ENCODE results near the gene RNF31. TPM values are rescaled to one million over a fixed set of nuclear protein-coding genes. Genes with fewer than 3 reads are reported as not detected.

The RNF31 gene
- total and polyA plus RNA-seq, 2 of the 13 experiments (the other 11 are each of a cell fraction or from before 2014, with no cell fraction given), result 48.2 to 86.8 TPM

- TF ChIP-seq THAP9 (CRISPR knock-in tag; IDR thresholded peaks at IDR 0.05; ENCODE audit: borderline replicate concordance) (0 out of 2 replicates have a peak, but pooled peaks have one; percentile 0), ZNF513 (CRISPR knock-in tag; conservative IDR thresholded peaks at IDR 0.05) (no peak), ZBTB7A (CRISPR knock-in tag; IDR thresholded peaks at IDR 0.05) (peak; percentile 60; the same call in 1 of the 2 replicates)
Observed at GRCh38 chr14:24149302-24149969, 2.1 kb downstream of the RNF31 start (continued).

GRCh38 chr14:24150061-24150460 is 2.8 kb downstream of the RNF31 start:
- H3K9ac ChIP-seq (ENCODE audit: insufficient read depth, low read depth, low read length), result no peak overlapping the region
- FAIRE-seq (no peak), ATAC-seq (no peak), DNase-seq (ENCODE audit: low spot score) (no peak)
- BruUV-seq (replicated peaks), result no TSS peak
- no peaks in the 10 kb centered on the region for H3K9me3 ChIP-seq (ENCODE audit: low read length)
- ChIA-PET CTCF (ENCODE audit: low intra/inter-chr PET ratio, low total read pairs) (no interaction called here), POLR2A (interaction anchor here (1.0 to 8.5 kb wide), 4 partner anchors 9 to 55 kb away, joined by 3 to 233 read pairs (median 102); partner anchors contain the start of genes DCAF11, EMC9, IRF9 and NRL)
- H3K4me3 ChIP-seq (replicated peaks in 1 of 3; ENCODE audit: insufficient read depth in 1 of 3, low read depth in 2 of 3, low read length in 3 of 3), result no peak overlapping the region
- H2AFZ ChIP-seq (ENCODE audit: low read length), result no peak overlapping the region
- H3K27ac ChIP-seq (ENCODE audit: extremely low read length, insufficient read depth, low read length), result no peak overlapping the region
- H4K20me1 ChIP-seq (ENCODE audit: insufficient read depth, low read length), result peaks cover 7% of the 10 kb centered on the region
- H3K4me2 ChIP-seq (ENCODE audit: low read depth, low read length), result no peak overlapping the region
- intact Hi-C loops (cut with micrococcal nuclease; ENCODE audit: unreplicated experiment) (no loop called here), in situ Hi-C loops (cut with HindIII; ENCODE audit: extremely low pct_ligation_motif_present, low pct_unique_long_range_greater_than_20kb) (no loop called here)
- H3K4me1 ChIP-seq (ENCODE audit: insufficient read depth, low read length), result peaks cover 31% of the 10 kb centered on the region
- peaks cover 0 to 3% of the 10 kb centered on the region in 2 experiments; a peak in 1 of 5 replicates for H3K27me3 ChIP-seq (ENCODE audit: control insufficient read depth in 1 of 2, insufficient read depth in 2 of 2, low read length in 2 of 2)
- peaks cover 36 to 44% of the 10 kb centered on the region in 2 experiments for H3K36me3 ChIP-seq (replicated peaks in 1 of 2; ENCODE audit: control insufficient read depth in 1 of 2, insufficient read depth in 2 of 2, low read length in 2 of 2)
- 96% methylated on average over 9 of the region's 9 CpGs for WGBS (ENCODE audit: low lambda C conversion rate)
- H3K79me2 ChIP-seq (ENCODE audit: insufficient read depth, low read length), result peaks cover 34% of the 10 kb centered on the region
- TF ChIP-seq CHD2 (IDR thresholded peaks at IDR 0.05; ENCODE audit: low read depth, low read length) (0 out of 2 replicates have a peak, but pooled peaks have one; percentile 25), ZNF383 (CRISPR knock-in tag; IDR thresholded peaks at IDR 0.05; ENCODE audit: borderline replicate concordance) (no peak), HCFC1 (IDR thresholded peaks at IDR 0.05; ENCODE audit: low read depth, low read length) (peak; percentile 9; the same call in 1 of the 2 replicates), ZFX (CRISPR knock-in tag; IDR thresholded peaks at IDR 0.05; ENCODE audit: low read depth) (no peak), IRF9 (CRISPR knock-in tag; IDR thresholded peaks at IDR 0.05; ENCODE audit: borderline replicate concordance) (no peak), MLXIP (CRISPR knock-in tag; IDR thresholded peaks at IDR 0.05; ENCODE audit: borderline replicate concordance) (no peak)

All from HepG2 (cell line).